A549 (cell line): ENCODE data around the gene MEF2C. TPM values are rescaled to one million over a fixed set of nuclear protein-coding genes. Genes with fewer than 3 reads are reported as not detected.

ENCODE experiments used
- ATAC-seq, 2 experiments: fragments of 200-7000 bp in 1 of 2; fragments of >200 bp in 1 of 2; cut with Nextera tagmentation in 1 of 2; cut with Tn5 transposase in 1 of 2; 3 replicates each; pipeline versions ENCODE4 v1.8.0 to v1.9.1; 2018 to 2020; ENCODE audit warnings: mild to moderate bottlenecking in 1 of 2, moderate library complexity in 1 of 2
- CTCF ChIA-PET: fragments of 300-600 bp; sonication (Branson Sonifier 250); formaldehyde crosslinking; extraction: SDS; loops from one replicate; lab custom pipeline; 2021; ENCODE audit warnings: antibody characterized with exemption, inconsistent platforms; lab: Yijun Ruan, JAX
- POLR2A ChIA-PET: fragments of 350-600 bp; formaldehyde crosslinking; extraction: SDS; loops from one replicate; lab custom pipeline; 2021; ENCODE audit warnings: antibody characterized with exemption, inconsistent platforms; lab: Yijun Ruan, JAX
- DNase-seq, 2 experiments: peaks; one replicate each; pipeline versions ENCODE4 v3.0.0 to v3.0.0-alpha.2; 2011 to 2016; ENCODE audit warnings: low read depth in 1 of 2, low spot score in 1 of 2
- FAIRE-seq: peaks from 2 replicates; lab custom pipeline; 2011; peaks lifted over from hg19 to GRCh38; lab: Jason Lieb, UNC
- H3K27ac ChIP-seq, 2 experiments: fragments of >200 bp; sonication (Bioruptor Twin); formaldehyde crosslinking; 3 replicates each; pipeline ENCODE4 v1.5.1; 2016 to 2017
- H3K4me1 ChIP-seq: fragments of >200 bp; sonication (Bioruptor Twin); formaldehyde crosslinking; 3 replicates; pipeline ENCODE4 v1.6.1; 2016
- H3K4me2 ChIP-seq: fragments of >200 bp; sonication (Bioruptor Twin); formaldehyde crosslinking; 3 replicates; pipeline ENCODE4 v1.6.1; 2016
- H3K4me3 ChIP-seq: fragments of >200 bp; sonication (Bioruptor Twin); formaldehyde crosslinking; 3 replicates; pipeline ENCODE4 v1.5.1; 2016
- H3K9me3 ChIP-seq: fragments of >200 bp; sonication (Bioruptor Twin); formaldehyde crosslinking; 3 replicates; pipeline ENCODE4 v1.6.1; 2016
- BCL3 ChIP-seq: fragments of >200 bp; sonication (Bioruptor Twin); formaldehyde crosslinking; IDR thresholded peaks from 3 replicates; pipeline ENCODE4 v1.6.1; 2016
- CBX2 ChIP-seq: fragments of 200-600 bp; sonication (generic); IDR thresholded peaks from 2 replicates; pipeline ENCODE4 v1.6.1; 2016; ENCODE audit warnings: low read depth, mild to moderate bottlenecking, borderline replicate concordance
- CHD2 ChIP-seq: fragments of 150-350 bp; IDR thresholded peaks from 2 replicates; pipeline ENCODE4 v1.6.1; 2014; ENCODE audit warnings: low read length; ENCODE audit not compliant: partially characterized antibody
- EHMT2 ChIP-seq: fragments of 200-600 bp; sonication (generic); IDR thresholded peaks from 2 replicates; pipeline ENCODE4 v1.6.1; 2016; ENCODE audit warnings: antibody characterized with exemption, low read depth, mild to moderate bottlenecking, moderate library complexity
- ELK1 ChIP-seq: fragments of 150-350 bp; IDR thresholded peaks from 2 replicates; pipeline ENCODE4 v1.6.1; 2014; ENCODE audit warnings: low read depth, mild to moderate bottlenecking, low read length
- ESRRA ChIP-seq: fragments of 150-350 bp; IDR thresholded peaks from 2 replicates; pipeline ENCODE4 v1.6.1; 2014; ENCODE audit warnings: mild to moderate bottlenecking, low read length, borderline replicate concordance
- FOSL2 ChIP-seq, 2 experiments: fragments of 450-650 bp in 1 of 2; fragments of >200 bp in 1 of 2; sonication (Bioruptor Twin) in 1 of 2; formaldehyde crosslinking; IDR thresholded peaks; 2 replicates each; pipeline versions ENCODE4 v1.5.0 to v1.6.1; 2016 to 2020; ENCODE audit warnings: mild to moderate bottlenecking in 1 of 2, moderate library complexity in 1 of 2
- FOXS1 ChIP-seq: fragments of 250-450 bp; sonication (Bioruptor Pico); IDR thresholded peaks from 2 replicates; pipeline ENCODE4 v1.5.0; 2020; ENCODE audit warnings: mild to moderate bottlenecking, moderate library complexity
- HDAC2 ChIP-seq: fragments of 200-600 bp; sonication (generic); IDR thresholded peaks from 2 replicates; pipeline ENCODE4 v1.6.1; 2016
- HOXB13 ChIP-seq: fragments of 250-450 bp; sonication (Bioruptor Pico); IDR thresholded peaks from 2 replicates; pipeline ENCODE4 v1.5.0; 2020; ENCODE audit warnings: low read depth, mild to moderate bottlenecking, moderate library complexity
- JUNB ChIP-seq: fragments of >200 bp; sonication (Bioruptor Twin); formaldehyde crosslinking; IDR thresholded peaks from 2 replicates; pipeline ENCODE4 v1.6.1; 2016
- KDM5A ChIP-seq: fragments of 200-600 bp; sonication (generic); IDR thresholded peaks from 2 replicates; pipeline ENCODE4 v1.6.1; 2016; ENCODE audit warnings: antibody characterized with exemption, mild to moderate bottlenecking
- NFE2L2 ChIP-seq: fragments of 150-350 bp; conservative IDR thresholded peaks from 2 replicates; pipeline ENCODE4 v1.6.1; 2014; ENCODE audit warnings: low read length
- NPAS2 ChIP-seq: fragments of 250-450 bp; sonication (Bioruptor Pico); IDR thresholded peaks from 2 replicates; pipeline ENCODE4 v1.8.0; 2022; ENCODE audit warnings: mild to moderate bottlenecking, moderate library complexity, borderline replicate concordance
- PHF8 ChIP-seq: fragments of 200-600 bp; sonication (generic); IDR thresholded peaks from 2 replicates; pipeline ENCODE4 v1.6.1; 2016; ENCODE audit warnings: low read depth, mild to moderate bottlenecking, antibody characterized with exemption, moderate library complexity, borderline replicate concordance
- POLR2AphosphoS2 ChIP-seq: conservative IDR thresholded peaks from 2 replicates; pipeline ENCODE4 v1.6.1; 2012; ENCODE audit warnings: low read length, improper control_type of control experiment, inconsistent platforms
- RAD21 ChIP-seq, 2 experiments: fragments of >200 bp in 1 of 2; sonication (Bioruptor Twin) in 1 of 2; formaldehyde crosslinking in 1 of 2; IDR thresholded peaks in 1 of 2; conservative IDR thresholded peaks in 1 of 2; 2 replicates in 1 of 2; 3 replicates in 1 of 2; pipeline ENCODE4 v1.6.1; 2012 to 2018; ENCODE audit warnings: inconsistent platforms in 1 of 2
- RCOR1 ChIP-seq: fragments of 150-350 bp; IDR thresholded peaks from 2 replicates; pipeline ENCODE4 v1.6.1; 2014; ENCODE audit warnings: antibody characterized with exemption, low read length, low read depth
- SREBF2 ChIP-seq: fragments of 450-650 bp; IDR thresholded peaks from 2 replicates; pipeline ENCODE4 v1.6.1; 2014; ENCODE audit warnings: mild to moderate bottlenecking, moderate library complexity
- ZC3H11A ChIP-seq: fragments of 450-650 bp; IDR thresholded peaks from 2 replicates; pipeline ENCODE4 v1.6.1; 2014; ENCODE audit warnings: antibody characterized with exemption, mild to moderate bottlenecking
- WGBS: methylation state at CpG from one replicate; pipeline ENCODE4 v1.1.6; 2017; ENCODE audit errors: missing lambda C conversion rate; 5-methylcytosine and 5-hydroxymethylcytosine counted together
- polyA plus RNA-seq, 4 experiments: library from polyadenylated mRNA; depleted of rRNA in 3 of 4; stranded (reverse); fragments of >200 nt; fragmentation: RNase III in 1 of 4; extraction: RNeasy Plus Mini Kit Qiagen cat#74134 plus additional on column Dnase treatment in 1 of 4; gene quantifications; 2 replicates in 3 of 4; 3 replicates in 1 of 4; pipeline ENCODE4 v1.2.3, GENCODE V29; 2011 to 2017
- TF ChIP-seq, protein P1 (sequence below): fragments of 200-600 bp; sonication (generic); IDR thresholded peaks from 2 replicates; pipeline ENCODE4 v1.6.1; 2016; ENCODE audit warnings: antibody characterized with exemption, mild to moderate bottlenecking, moderate library complexity

The MEF2C gene
- polyA plus RNA-seq, 2 of the 4 experiments (the other 2 are of a cell fraction), result 0.03 to 0.06 TPM

DNA sequence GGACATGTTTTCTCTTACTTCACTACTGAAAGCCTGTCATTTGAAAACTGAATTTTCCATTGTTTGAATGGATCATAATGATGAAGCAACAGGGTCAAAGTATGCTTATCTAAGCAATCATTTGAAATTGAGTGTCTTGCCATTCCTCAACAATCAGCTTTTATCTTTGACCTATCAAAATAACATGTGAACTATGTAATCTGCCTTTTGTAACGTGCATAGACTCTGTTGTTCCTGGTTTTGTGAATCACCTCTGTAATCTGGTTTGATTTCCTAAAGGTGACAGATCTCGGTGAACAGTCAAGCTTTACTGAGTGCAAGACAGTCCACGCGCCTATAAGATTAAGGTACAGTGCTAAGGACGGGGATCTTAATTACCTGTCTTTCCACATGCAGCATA is 3.3 kb downstream of the MEF2C start (continued):
- TF ChIP-seq POLR2AphosphoS2, result no peak
- no peak for TF ChIP-seq CHD2
- no peak for TF ChIP-seq FOXS1 (CRISPR knock-in tag)
- no peak for TF ChIP-seq HDAC2
- no peak for TF ChIP-seq SREBF2
- TF ChIP-seq, all 56 proteins: peak for 0

DNA sequence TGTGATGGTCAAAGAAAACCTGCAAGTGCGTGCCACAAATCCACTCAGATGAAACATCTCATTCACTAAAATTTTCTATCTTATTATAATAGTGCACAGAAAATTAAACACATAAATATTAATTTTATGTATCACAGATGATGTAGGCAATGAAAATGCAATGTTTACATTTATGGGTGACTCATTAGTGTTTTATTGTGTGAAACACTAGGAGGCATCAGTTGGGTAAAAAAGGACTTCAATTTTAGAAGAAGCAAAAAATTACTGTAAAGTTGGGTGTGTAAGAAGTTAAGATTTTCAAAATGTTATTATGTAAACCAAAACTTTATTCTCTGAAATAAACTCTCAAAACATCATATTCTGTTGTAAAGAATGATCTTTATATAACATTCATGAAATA is 4.0 kb downstream of the MEF2C start:
- Histone ChIP-seq H3K4me1 (peaks cover 6% of the 10 kb centered on the region; the same call in 1 of the 3 replicates), H3K9me3 (no peaks in the 10 kb centered on the region), H3K4me2 (no peak overlapping the region), H3K4me3 (no peak overlapping the region), H3K27ac (no peak overlapping the region)
- ATAC-seq, result no peak
- CTCF ChIA-PET, result no interaction called here
- 73% methylated on average over 1 of the region's 1 CpG for WGBS
- POLR2A ChIA-PET, result no interaction called here
- FAIRE-seq, result no peak
- no peak for DNase-seq
- TF ChIP-seq FOSL2 (IDR thresholded peaks at IDR 0.05), result no peak
- TF ChIP-seq FOSL2 (CRISPR knock-in tag; IDR thresholded peaks at IDR 0.05), result no peak; the same call in 1 of the 2 replicates
- TF ChIP-seq KDM5A, result no peak
- TF ChIP-seq JUNB, result no peak
- no peak for TF ChIP-seq NFE2L2
- no peak for TF ChIP-seq CBX2
- TF ChIP-seq BCL3, result no peak
- TF ChIP-seq PHF8, result no peak
- TF ChIP-seq HOXB13 (CRISPR knock-in tag), result no peak
- TF ChIP-seq NPAS2 (CRISPR knock-in tag), result no peak

GRCh38 chr5:88877826-88878225 is 5.2 kb downstream of the MEF2C start:
- TF ChIP-seq ESRRA (no peak), CBX2 (no peak), SREBF2 (no peak), ELK1 (no peak), ZC3H11A (no peak), RAD21 (conservative IDR thresholded peaks at IDR 0.05 in 1 of 2, IDR thresholded peaks at IDR 0.05 in 1 of 2) (no peak), RCOR1 (no peak), EHMT2 (no peak)
- TF ChIP-seq, protein P1, sequence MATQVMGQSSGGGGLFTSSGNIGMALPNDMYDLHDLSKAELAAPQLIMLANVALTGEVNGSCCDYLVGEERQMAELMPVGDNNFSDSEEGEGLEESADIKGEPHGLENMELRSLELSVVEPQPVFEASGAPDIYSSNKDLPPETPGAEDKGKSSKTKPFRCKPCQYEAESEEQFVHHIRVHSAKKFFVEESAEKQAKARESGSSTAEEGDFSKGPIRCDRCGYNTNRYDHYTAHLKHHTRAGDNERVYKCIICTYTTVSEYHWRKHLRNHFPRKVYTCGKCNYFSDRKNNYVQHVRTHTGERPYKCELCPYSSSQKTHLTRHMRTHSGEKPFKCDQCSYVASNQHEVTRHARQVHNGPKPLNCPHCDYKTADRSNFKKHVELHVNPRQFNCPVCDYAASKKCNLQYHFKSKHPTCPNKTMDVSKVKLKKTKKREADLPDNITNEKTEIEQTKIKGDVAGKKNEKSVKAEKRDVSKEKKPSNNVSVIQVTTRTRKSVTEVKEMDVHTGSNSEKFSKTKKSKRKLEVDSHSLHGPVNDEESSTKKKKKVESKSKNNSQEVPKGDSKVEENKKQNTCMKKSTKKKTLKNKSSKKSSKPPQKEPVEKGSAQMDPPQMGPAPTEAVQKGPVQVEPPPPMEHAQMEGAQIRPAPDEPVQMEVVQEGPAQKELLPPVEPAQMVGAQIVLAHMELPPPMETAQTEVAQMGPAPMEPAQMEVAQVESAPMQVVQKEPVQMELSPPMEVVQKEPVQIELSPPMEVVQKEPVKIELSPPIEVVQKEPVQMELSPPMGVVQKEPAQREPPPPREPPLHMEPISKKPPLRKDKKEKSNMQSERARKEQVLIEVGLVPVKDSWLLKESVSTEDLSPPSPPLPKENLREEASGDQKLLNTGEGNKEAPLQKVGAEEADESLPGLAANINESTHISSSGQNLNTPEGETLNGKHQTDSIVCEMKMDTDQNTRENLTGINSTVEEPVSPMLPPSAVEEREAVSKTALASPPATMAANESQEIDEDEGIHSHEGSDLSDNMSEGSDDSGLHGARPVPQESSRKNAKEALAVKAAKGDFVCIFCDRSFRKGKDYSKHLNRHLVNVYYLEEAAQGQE, result no peak
- Histone ChIP-seq H3K4me3 (no peak overlapping the region), H3K9me3 (no peaks in the 10 kb centered on the region), H3K4me1 (peaks cover 3% of the 10 kb centered on the region; the same call in 1 of the 3 replicates), H3K27ac (no peak overlapping the region), H3K4me2 (no peak overlapping the region)
- no peak for FAIRE-seq
- WGBS, result 6% methylated on average over 2 of the region's 2 CpGs
- no peak for DNase-seq
- ATAC-seq, result no peak
- ChIA-PET POLR2A (no interaction called here), CTCF (no interaction called here)
